ENCODE results near the gene PRR22.
"Not testable (repeated sequence)": the region's sequence is repeated elsewhere in the genome, so short reads cannot be mapped to it uniquely, and the experiment has no call there.

The PRR22 gene

DNA sequence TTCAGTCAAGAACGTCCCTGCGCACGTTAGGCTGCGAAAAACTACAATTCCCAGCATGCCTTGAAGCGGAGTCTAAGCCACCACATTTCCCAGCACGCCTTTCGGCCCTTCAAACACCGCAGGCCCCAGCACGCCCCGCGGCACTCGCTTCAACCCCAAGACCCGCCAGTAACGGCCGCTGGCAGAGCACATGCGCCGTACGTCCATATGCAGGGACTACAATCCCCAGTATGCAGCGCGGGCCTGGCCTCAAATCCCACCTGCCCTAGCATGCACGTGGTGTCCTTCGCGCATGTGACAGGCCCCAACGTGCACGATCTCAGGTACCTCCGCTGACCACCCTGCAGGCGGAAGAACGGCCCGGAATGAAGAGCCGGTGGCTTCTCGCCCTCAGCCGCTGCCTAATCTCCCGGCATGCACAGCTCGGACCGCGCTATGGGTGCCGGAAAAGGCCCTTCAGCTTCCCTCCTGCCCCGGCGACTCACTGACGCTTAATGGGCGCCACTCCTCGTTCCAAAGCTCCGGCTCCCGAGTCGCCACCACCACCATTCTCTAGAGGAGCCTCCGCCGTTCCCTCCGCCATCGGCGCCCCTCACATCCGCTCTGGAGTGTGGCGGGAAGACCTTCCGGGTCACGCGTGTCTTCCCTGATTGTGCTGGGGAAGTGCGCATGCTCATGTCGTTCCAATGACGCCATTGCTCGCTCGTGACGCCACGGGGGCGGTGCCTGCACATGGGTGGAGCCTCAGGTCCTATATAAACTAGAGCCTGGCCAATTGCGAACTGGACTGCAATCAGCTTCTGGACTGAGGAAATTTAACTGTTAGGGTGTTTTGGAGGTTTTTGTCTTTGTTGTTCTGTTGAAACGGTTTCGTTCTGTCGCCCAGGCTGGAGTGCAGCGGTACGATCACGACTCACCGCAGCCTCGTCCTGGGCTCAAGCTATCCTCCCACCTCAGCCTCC, 6.3 kb upstream of the PRR22 start, which contains the start of gene DUS3L:
Gene DUS3L, minus strand, starts transcription at position 605 of the 962 bp plus-strand sequence. Its CDS starts 22 bp downstream, at position 583.
- peak; percentile 99 for DNase-seq

DNA sequence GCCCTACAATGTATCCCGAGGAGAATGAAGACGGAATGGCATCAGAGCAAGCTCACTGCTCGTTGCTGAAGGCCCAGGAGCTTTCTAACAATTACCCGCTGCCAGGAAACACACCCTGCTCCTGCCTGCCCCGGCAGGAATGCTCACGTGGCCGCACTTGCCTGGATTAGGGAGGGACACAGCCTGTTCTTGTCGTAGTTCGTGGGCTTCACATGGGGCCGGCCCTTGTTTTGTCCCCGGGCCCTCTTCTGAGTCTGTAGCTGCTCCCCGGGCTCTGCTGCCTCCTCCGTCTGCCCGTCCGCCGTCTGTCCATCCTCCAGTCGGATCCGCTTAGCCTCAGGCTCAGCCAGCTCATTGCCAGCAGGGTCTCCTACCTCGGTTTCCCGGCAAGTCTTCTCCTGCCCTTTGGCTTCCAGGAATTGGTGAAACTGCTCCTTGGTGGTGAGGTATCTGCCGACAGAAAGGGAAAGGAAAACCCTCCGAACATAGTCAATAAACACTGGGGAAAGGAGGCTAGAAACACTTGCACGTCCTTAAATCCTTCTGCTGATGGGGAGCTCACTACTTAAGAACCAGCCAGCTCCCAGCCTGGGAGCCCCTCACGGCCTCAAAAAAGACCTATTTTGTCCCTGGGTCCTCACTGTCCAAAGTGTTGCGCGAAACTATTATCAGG, 5.5 kb upstream of the PRR22 start:
- no peak for DNase-seq

DNA sequence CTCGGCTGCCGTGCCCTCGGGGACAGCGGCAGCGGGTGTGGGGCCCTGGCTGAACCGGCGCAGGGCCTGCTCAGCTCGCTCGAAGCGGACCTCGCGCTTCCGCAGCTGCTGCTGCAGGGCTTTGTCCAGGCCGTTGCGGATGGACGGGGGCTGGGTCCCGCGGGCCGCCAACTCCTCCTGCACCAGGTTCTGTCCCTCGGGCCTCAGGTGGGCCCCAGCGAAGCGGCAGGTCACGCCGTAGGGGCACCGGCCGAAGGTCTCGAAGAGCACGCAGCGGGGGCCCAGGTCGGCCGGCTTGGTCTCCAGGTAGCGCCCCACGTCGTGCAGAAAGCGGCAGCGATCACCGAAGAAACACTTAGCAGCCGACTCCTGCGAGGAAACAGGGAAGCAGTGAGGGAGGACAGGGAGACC, 4.8 kb upstream of the PRR22 start:
- no peak for DNase-seq

DNA sequence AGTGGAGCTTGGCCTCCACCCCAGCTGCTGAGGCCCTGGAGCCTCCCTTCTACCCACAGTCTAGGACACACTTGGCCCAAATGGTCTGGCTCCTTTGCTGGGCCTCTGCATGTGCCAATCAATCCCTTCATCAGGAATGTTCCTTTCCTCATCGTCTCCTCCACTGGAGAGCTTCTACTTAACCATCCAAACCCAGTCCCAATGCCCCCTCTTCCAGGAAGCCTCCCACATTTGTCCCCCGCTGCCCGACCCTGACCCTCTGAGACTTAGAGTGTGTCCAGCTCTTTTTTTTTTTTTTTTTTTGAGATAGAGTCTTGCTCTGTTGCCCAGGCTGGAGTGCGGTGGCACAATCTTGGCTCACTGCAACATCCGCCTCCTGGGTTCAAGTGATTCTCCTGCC, 3.9 kb upstream of the PRR22 start:
- DNase-seq: no peak

DNA sequence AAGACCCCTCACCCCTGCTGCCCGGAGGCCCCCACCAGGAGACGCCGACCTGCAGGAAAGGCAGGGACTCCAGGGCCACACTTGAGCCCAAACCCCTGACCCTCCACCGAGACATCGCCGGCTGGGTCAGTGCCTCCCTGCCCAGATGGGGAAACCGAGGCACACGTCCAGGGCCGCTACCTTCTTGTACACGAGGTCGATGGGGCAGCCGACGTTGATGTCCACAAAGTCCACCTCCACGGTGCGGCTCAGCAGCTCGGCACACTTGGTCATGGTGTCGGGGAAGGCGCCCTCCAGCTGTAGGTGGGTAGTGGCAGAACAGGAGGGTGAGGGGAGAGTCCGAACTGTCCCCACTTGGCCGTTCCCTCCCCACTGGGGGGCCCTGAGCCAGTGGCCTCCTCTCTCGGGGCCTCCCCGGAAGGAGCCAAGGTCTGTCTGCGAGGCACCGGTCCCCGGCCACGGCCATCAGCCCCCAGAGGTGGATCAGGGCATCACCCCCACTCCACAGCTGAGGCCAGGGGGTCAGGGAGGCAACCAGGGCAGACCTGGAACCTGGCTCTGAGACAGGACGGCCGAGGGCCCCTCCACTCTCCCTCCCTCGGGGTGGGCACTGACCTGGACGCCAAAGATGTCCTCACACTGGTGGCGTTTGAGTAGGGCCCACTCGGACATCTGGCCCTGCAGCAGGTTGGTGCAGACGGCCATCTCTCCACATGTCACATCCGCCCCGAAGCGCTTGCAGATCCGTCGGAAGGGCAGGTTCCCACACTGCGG, 3.0 kb upstream of the PRR22 start:
- no peak for DNase-seq

DNA sequence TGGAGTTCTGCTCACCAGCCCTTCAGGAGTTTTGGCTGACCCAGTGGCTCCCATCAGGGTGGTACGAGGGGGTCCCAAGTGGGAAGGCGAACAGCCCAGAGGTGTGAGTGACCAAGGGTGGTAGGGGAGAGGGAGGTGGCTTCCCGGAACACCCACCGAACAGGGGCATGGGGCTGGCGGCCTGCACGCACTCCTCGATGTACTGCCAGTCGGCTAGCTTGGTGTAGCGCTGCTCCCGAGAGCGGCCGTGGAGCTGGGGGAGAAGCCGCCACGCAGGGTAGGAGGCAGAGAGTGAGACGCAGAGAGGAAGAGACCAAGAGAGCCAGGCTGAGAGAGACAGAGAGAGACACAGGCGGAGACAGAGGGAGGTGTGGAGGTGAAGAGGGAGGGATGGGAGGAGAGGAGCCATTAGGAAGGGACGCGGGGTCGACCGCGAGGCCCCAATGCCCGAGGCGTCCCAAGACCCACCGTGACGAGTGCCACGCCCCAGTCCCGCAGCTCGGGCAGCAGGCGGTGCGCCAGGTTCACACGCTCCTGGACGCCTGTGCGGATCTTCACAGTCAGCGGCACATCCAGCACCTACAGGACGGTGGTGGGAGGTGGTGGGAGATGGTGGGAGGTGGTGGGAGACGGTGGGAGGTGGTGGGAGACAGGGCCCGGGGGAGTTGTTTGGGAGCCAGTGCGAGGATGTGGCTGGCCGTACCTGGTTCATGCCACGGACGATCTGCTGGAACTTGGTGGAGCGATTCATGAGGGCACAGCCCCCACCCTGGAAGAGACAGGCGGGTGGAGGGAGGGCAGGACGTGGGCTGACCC, 2.3 kb upstream of the PRR22 start:
- DNase-seq: no peak

DNA sequence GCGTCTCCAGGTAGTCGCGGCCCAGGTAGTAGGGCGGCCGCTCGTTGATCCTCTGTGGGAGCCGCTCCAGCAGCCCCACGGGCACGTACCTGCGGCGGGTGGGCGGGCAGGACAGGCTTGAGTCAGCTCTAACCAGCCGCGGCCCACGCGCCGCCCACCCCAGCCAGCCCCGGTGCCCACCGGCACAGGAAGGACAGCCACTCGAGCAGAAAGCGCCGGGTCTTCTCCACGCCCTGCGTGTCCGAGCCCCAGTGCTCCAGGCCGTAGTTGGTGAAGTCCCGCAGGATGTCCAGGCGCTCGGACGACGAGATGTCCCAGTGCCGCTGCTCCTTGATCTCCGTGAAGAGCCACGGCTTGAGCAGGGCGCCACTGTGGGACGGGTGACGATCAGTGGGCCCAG, 877 bp upstream of the PRR22 start:
- no peak for DNase-seq

DNA sequence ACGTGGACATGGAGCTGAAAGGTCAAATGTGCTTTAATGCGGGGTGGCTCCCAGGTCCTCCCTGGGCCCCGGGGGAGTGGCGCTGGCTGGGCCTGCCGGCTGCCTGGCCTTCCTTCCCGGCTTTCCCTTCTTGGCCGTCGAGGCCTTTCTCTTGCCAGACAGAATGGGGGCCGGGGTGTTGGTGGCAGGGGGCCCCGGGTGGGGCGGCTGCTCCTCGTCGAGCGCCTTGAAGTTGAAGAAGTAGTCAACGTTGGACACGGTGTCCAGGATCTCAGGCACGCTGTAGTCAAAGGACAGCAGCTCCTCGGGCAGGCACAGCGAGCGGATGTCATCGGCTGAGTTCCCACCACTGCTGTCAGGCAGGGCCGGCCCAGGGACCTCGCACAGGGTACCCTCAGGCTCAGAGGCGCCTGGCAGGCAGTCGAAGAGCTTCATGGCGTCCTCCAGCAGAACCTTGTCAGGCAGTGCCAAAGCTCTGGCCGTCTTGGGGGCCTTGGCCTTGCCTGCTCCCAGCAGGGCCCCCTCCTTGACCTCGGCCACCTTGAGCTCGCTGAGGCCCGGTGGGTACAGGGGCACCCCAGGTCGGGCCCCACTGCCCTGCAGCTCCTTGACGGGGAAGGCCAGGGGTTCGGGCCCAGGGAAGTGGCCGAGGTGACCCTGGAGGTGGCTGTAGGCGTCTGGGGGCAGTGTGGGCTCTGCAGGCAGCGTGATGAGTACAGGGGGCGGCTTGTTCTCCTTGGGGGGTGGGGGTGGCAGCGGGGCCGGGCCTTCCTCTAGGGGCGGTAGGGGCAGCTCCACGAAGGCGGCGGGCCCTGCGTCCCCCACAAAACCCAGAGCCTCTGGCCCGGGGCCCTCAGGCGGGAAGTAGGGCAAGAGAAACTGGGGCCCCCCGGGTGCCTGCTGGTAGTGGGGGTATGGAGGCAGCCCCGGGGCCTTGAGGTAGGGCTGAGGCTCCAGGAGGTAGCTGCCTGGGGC, 1.3 kb downstream of the PRR22 start:
- no peak for DNase-seq

DNA sequence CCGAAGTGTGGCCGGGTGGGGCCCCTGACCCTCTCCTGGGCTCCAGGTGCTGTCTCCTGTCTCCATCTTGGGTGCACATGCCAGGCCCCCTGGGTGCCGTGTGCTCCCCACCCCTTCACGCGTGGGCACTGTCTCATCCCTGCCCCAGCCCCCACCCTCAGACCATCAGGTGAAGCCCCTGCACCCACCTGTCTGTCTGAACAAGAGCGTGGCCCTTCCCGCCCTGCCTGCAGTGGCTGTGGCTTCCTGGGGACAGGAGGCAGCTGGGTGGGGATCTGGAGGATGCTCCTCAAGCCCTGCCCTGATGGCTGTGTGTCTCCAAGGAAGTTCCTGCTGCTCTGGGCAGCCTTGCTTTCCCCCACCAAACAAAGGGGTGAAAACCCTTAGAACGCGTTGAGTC, 2.2 kb downstream of the PRR22 start:
- no peak for DNase-seq

DNA sequence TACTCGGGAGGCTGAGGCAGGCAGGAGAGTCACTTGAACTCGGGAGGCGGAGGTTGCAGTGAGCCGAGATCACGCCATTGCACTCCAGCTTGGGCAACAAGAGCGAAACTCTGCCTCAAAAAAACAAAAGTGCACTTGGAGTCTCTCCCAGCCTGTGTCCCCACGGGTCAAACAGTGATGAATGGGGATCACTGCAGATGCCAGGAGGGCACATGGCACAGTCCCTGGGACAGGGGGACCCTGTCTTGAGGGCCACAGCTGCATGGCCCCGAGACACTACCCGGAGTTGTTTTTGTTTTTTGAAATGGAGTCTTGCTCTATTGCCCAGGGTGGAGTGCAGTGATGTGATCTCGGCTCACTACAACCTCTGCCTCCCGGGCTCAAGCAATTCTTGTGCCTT, 3.6 kb downstream of the PRR22 start:
- DNase-seq: not testable (repeated sequence)

DNA sequence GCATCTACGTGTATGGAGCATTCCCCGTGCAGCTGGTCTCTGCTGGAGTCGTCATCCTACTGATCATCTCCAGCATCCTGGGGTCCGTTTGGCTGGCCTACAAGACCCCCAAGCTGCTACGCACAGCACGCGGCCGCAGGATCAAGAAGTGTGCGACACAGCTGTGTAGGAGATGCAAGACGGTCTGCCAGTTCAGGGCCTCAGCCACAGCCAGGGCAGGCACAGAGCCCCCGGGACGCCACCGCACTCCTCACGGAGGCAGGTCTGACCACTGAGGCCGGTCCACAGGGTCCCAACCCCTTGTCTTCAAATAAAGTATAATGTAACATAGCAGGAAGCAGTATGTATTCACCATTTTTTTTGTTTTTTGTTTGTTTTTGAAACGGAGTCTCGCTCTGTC, 6.1 kb downstream of the PRR22 start:
- no peak for DNase-seq

DNA sequence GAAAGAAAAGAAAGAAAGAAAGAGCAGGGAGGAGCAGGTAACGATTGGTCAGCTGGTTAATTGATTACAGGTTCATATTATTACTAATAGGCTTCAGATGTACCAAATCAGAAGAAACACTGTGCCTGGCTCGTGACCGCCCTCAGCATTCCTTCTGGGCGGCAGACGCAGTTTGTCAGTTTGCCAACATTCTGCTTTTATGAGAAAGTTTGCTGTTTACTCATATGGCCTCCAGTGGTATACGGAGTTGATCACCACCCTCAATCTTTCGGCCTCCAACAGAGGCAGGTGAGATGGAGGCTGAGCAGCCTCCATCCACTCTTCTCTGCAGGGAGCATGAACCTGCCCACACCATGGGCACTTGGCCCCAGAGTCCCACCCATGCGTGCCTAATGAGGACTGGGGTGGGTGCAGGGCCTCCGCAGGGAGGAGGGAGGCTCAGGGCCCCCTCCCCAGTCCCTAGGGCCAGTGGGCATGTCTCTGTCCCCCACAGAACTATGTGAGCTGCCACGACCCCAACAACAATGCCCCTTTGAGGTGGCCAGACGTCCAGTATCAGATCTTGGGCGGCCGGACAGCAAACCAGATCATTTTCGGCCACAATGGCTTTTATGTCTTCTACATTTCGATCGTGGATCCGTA, 8.8 kb downstream of the PRR22 start:
- no peak for DNase-seq

DNA sequence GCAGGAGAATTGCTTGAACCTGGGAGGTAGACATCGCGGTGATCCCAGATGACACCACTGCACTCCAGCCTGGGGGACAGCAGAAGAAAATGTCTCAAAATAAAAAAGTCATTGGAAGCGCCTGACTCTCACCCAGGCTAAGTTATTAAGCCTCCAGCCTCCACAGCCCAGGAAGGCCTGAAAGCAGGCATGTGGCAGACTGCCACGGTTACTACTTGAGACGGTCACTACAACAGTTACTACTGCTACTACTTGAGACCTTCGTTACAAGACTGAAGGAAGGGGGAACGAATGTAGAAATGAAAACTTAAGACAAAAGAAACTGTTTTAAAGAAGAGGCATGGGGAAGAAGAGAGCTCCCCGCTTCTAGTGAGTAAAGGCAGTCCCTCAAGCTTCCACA, 9.6 kb downstream of the PRR22 start:
- no peak for DNase-seq

DNA sequence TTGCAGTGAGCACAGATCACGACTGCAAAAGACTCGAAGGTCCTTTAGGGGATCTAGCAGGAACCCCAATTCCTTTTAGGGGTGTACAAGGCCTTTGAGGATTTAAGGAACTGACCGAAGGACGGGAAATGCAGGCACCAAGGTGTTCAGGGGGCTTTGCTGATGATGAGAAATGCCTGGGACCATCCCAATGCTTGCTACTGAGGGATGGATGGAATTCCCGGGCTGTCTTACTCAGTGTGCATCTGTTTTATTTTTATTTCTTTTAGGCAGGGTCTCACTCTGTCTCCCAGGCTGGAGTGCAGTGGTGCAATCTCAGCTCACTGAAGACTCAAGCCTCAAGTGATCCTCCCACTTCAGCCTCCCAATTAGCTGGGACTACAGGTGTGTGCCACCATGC, 11.3 kb downstream of the PRR22 start:
- no peak for DNase-seq

DNA sequence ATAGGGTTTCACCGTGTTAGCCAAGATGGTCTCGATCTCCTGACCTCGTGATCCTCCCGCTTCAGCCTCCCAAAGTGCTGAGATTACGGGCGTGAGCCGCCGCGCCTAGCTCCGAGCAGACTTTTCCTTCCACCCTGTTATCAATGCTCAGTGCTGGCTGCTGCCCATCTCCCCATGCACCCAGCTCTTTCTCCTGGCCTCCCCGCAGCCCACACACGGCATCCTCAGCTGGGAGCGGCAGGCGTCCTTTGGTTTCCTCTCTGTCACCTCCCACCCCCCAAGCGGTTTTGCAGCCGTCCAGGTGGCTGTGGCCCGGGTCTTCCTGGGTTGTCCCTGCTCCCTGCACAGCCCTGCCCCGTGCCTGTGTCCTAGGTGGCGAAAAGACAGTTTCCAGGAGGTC, 12.1 kb downstream of the PRR22 start:
- DNase-seq: no peak

DNA sequence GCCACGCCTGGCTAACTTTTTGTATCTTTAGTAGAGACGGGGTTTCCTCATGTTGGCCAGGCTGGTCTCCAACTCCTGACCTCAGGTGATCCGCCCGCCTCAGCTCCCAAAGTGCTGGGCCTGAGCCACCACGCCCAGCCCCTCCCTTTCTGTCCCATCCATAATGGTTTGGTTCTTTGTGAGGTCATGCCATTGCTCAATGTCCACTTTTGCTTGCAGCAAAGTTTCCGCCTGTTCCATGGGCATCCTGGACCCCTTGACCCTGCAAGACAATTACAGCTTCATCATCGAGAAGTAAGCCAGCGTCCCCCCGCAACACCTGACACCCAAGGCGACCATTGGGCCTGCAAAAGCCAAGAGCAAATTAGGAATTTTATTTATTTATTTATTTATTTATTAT, 16.6 kb downstream of the PRR22 start:
- DNase-seq: no peak

DNA sequence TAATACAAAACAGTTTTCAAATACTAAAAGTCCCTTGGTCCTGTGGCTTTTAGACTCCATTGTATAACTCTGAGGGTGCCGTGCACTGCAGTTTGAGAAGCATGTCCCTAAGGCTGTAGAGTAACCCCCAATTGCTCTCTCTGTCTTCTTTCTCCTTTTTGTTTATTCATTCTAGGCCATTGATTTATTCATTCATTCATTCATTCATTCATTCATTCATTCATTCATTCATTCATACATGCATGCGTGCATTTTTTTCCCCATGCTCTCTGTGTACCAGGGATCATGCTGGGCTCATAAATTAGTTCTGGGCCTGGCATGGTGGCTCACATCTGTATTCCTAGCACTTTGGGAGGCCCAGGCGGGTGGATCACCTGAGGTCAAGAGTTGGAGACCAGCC, 19.3 kb downstream of the PRR22 start:
- no peak for DNase-seq

DNA sequence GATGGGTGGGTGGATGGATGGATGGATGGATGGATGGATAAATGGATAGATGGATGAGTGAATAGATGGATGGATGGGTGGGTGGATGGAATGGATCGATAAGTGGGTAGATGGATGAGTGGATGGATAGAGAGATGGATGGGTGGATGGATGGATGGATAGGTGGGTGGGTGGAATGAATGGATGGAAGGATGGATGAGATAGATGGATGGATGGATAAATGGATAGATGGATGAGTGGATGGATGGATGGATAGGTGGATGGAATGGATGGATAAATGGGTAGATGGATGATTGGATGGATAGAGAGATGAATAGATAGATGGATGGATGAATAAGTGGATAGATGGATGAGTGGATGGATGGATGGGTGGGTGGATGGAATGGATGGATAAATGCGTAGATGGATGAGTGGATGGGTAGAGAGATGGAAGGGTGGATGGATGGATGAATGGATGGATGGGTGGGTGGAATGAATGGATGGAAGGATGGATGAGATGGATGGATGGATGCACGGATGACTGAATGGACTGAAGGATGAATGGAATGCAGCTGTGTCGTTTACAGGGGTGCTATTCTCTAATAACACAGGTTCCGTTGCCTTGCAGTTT, 21.8 kb downstream of the PRR22 start:
- no peak for DNase-seq

DNA sequence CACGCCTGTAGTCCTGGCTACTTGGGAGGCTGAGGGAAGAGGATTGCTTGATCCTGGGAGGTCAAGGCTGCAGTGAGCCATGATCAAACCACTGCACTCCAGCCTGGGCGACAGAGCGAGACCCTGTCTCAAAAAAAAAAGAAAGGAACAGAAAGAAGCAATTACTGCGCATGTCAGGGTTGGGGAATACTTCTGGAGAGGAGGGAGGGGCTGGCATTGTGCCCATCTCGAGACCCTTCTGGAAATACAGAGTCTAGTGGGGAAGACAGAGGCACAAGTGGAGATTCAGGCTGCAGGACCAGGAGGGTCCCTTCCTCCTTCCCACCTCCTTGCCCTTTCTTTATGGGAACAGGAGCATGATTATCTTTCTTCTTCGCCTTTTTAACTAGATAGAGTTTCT, 30.8 kb downstream of the PRR22 start:
- DNase-seq: no peak

DNA sequence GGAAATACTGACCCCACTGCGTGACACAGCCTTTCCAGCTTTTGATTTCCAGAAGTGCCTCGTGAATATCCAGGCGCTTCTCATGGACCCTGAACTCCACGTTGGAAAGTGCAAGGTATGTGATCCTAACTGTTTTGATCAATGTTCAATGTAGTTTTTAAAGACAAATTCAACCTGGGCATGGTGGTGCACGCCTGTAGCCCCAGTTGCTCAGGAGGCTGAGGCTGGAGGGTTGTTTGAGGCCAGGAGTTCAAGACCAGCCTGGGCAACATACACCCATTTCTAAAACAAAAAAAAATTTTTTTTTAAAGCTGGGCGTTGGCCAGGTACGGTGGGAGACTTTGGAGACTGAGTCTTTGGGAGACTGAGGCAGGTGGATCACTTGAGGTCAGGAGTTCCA, 32.8 kb downstream of the PRR22 start:
- no peak for DNase-seq
